ENCODE data around the gene LRRC25. TPM values are rescaled to one million over a fixed set of nuclear protein-coding genes. Genes with fewer than 3 reads are reported as not detected.

Gene LRRC25
- total RNA-seq, 1 donor from 2014 or later = not detected

DNA sequence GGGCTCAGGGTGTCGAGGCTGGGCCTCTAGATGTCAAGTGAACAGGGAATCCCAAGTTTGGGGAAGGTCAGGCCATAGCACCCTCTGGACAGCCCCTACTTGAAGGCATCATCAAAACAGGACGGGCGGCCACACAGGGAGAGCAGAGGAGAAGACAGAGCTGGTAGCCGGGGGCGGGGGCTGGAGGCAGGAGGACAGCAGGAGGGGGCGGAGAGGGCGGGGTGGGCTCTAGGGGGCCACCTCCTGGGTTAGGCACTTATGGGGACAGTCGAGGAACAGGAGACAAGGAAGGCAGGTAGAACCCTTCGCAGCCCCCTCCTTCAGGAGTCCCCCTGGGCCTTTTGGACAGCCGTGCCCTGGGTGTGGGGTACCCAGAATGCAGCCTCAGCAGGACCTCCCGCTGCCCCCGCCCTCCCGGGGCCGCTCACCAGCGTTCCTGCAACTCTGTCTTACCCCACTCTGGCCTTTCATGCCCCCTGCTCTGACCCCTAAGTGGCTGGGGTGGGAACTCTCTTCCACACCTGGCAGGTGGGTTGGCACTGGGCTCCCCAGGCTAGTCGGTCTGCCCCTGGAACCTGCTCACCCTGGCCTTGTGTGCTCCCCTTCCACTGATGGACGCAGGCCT is 27.6 kb upstream of the LRRC25 start:
- no peak for DNase-seq (ENCODE audit: low read depth)

DNA sequence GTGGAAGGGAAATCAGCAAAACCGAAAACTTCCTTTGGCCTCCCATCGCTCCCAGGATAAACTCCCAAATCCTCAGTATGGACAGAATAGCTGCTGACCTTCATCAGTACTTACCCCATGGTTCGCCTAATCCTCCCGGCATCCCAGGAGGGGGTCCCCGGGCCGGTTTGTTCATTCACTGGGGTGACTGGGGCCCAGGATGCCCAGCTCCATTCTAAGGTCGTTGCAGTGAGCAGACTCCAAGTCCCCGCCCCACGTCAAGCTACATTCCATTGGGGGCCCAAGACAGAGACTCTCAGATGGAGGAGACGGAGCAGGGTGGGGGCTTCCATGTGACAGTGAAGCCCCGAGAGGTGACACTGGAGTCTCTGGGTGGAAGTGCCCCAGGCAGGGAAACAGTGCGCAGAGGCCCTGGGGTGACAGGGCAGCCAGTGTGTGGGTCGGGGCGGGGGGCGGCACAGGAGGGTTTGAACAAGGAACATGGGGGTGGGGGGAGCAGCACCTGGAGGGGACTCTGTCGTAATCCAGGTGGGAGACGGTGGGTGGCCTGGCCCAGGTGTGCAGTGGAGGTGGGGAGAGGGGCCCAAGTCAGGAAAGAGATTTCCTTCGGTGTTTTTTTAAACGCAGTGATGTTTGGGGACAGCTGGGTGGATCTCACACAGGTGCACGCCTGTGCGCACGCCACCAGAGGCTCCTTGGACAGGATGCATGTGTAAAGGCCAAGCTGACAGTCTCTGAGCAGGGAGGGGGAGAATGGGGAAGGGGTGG is 26.9 kb upstream of the LRRC25 start:
- no peak for DNase-seq (ENCODE audit: low read depth)

DNA sequence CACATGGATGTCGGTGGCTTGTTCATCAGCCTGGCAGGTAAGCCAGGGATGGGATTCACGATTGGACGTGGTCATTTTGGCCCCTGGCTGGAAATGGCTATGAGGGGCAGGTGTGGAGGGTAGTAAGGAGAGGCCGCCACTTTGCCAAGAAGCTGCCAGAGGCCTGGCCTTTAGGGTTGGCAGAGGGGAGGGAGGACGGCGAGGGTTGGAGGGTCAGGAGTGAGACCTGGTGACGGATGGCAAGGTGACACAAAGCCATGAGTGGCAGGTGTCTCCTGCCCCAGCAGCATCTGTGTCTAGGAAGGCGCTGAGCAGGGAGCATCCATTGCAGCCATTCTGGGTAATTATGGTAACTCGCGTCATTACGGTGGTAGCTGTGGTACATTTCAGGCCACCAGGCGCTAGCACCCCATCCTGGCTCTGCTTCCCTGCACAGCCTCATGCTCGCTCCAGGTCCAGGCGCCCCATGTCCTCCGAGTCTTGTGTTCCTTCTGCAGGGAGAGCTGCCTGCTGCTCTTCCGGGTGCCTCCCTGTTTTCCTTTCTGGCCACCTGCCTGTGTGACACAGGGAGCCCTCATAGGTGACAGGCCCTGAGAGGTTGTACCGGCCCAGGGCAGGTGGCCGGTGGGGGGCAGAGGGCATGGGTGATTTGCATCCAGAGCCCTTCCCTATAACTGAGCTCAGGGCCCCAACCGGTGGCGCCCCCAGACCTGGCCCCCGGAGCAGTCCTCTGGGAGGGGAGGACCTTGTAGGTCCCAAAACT is 26.0 kb upstream of the LRRC25 start:
- DNase-seq (ENCODE audit: low read depth) = no peak

DNA sequence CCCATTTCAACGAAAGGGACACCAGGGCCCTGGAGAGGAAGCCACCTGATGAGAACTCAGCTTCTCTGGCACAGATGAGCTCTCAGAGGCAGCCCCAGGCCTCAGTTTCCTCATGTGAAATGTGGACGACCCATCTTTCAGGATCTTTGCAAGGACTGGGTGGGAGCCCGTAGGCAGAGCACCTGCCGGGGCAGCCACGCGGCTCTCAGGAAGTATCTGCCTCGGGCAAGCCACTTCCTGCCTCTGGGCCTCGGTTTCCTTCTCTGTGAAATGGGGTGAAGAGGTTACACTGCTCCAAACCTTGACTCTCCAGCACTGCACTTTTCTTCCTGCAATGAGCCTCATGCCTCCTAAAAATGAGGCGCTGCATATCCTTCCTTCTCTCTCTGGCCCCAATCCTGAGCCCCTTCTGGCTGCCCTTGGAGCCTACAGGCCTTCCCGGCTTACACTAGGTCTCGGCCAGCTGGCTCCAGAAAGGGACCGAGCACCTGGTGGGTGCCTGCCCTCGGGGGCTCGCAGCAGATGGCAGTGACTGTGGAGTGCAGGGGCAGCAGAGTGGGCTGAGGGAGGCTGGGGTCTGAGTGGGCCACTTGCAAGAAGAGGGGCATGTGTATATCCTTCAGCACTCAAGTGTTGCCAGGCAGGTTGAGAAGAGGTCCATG is 25.2 kb upstream of the LRRC25 start:
- no peak for DNase-seq (ENCODE audit: low read depth)

- DNase-seq (ENCODE audit: low read depth) = no peak
Measured at GRCh38 chr19:18421371-18421959, 24.0 kb upstream of the LRRC25 start.

GRCh38 chr19:18420930-18421329 is 23.5 kb upstream of the LRRC25 start:
- no peak for DNase-seq (ENCODE audit: low read depth)

GRCh38 chr19:18419699-18420460 is 22.5 kb upstream of the LRRC25 start:
- DNase-seq (ENCODE audit: low read depth) = peak; percentile 68

DNA sequence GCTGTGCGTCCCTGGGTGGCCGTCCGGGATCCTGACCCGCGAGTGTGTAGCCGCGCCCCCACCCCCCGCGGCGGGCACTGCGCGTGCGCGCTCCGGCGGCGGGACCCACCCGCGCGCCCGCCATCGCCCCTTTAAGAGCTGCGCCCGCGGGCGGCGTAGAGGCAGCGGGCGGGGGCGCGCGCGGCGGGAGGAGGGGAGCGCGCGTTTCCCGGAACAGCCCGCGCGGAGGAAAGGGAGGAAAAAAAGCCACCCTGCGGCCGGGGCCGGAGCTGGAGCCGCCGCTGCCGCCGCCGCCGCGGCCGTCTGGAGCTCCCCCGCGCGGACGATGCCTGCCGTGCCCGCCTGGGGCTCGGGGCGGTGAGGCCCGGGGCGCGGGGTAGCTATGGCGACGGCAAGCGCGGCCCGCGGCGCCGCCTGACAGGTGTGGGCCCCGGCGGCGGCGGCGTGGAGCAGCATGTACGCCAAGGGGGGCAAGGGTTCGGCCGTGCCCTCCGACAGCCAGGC is 21.8 kb upstream of the LRRC25 start, which contains the start of gene SSBP4:
SSBP4 (plus strand) TSS at position 204 of the 504 bp plus-strand sequence; CDS start at position 455, 251 bp downstream.
- DNase-seq (ENCODE audit: low read depth) = peak; percentile 79

GRCh38 chr19:18418483-18419194 is 21.2 kb upstream of the LRRC25 start:
- no peak for DNase-seq (ENCODE audit: low read depth)

DNA sequence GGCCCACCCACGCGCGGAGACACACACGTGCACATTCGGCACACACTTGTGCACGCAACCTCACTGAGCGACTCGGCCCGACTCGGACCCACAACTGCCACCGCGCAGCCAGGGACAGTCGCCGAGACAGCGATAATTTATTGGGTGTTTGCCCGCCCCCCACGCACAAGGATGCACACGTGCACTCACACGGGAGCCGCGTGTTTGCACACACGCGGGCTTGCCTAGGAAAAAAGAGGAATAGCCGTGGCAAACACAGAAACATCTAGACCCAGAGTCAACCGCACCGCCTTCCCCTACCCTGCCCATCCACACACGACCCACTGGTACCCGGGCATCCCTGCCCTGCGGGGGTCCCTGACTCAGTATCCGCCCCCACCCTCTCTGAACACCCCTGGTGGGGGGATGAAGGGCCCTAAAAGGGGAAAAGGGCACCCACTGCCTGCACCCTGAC is 20.6 kb upstream of the LRRC25 start:
- DNase-seq (ENCODE audit: low read depth) = no peak

GRCh38 chr19:18417250-18418028 is 20.0 kb upstream of the LRRC25 start:
- peak; percentile 44 for DNase-seq (ENCODE audit: low read depth)

DNA sequence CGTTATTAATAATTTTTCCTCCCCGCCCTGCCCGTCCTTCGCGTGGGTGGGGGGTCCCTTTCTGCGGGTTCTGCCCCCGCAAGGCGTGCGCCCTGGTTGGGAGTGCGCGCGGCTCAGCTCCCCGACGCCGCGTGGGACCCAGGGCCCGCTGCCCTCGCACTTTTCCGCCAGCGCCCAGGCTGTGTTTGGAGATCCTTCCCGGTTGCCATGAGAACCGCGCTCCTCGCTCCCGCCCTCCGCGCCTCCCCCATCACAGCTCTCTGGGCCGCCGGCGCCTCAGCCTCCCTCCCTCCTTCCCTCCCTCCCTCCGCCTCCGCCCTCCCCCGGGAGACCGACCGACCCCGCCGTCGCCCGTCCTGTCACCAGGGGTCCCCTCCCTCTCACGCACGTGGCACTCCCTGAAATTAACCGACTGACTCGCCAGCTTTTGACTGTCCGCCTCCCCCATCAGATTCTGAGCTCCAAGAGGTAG is 19.4 kb upstream of the LRRC25 start:
- DNase-seq (ENCODE audit: low read depth) = peak; percentile 71

GRCh38 chr19:18415178-18415867 is 17.9 kb upstream of the LRRC25 start:
- DNase-seq (ENCODE audit: low read depth) = no peak

- DNase-seq (ENCODE audit: low read depth) = peak; percentile 57
Measured at GRCh38 chr19:18414504-18415177, 17.2 kb upstream of the LRRC25 start.

- DNase-seq (ENCODE audit: low read depth) = no peak
Measured at GRCh38 chr19:18412610-18413239, 15.3 kb upstream of the LRRC25 start.

DNA sequence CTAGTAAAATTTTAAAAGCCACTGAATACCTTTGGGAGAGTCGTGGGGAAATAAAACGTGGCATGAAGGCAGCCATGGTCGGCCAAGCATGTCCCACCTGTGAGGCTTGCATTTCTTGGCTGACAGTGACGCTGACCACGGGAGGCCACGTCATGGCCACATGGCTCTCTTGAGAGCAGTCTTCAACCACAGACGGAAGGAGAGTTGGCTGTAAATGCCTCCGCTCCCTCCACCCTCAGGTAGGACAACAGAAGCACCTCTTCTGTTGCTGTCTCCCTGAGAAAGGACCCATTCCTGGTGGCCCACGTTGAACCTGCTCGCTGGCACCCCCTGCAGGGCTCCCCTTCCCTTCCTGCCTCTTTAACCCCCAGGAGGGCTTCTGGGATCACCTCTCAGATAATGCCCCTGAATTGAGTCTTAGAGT is 10.6 kb upstream of the LRRC25 start:
- DNase-seq (ENCODE audit: low read depth) = peak; percentile 44

DNA sequence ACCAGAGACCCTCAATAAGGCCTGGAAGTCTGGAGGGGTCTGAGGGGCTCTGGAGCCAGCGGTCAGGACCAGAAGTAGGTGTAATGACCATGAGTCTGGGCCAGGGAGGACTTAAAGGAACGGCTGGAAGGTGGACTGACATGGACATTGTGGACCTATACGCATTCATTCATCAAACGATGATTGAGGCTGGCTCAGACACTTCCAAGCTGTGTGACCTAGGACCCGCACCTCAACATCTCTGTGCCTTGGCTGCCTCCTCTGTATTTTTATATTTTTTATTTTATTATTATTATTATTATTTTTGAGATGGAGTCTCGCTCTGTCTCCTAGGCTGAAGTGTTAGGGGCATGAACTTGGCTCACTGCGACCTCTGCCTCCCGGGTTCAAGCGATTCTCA is 9.3 kb upstream of the LRRC25 start:
- DNase-seq (ENCODE audit: low read depth) = no peak

Data from myocyte (in vitro differentiated cells).